Measurements from ENCODE around the gene ZNF689. TPM values are rescaled to one million over a fixed set of nuclear protein-coding genes. Genes with fewer than 3 reads are reported as not detected.

The ZNF689 gene
- total RNA-seq, 4 donors from 2014 or later: 7.8 to 11.7 (median 10.0) TPM

DNA sequence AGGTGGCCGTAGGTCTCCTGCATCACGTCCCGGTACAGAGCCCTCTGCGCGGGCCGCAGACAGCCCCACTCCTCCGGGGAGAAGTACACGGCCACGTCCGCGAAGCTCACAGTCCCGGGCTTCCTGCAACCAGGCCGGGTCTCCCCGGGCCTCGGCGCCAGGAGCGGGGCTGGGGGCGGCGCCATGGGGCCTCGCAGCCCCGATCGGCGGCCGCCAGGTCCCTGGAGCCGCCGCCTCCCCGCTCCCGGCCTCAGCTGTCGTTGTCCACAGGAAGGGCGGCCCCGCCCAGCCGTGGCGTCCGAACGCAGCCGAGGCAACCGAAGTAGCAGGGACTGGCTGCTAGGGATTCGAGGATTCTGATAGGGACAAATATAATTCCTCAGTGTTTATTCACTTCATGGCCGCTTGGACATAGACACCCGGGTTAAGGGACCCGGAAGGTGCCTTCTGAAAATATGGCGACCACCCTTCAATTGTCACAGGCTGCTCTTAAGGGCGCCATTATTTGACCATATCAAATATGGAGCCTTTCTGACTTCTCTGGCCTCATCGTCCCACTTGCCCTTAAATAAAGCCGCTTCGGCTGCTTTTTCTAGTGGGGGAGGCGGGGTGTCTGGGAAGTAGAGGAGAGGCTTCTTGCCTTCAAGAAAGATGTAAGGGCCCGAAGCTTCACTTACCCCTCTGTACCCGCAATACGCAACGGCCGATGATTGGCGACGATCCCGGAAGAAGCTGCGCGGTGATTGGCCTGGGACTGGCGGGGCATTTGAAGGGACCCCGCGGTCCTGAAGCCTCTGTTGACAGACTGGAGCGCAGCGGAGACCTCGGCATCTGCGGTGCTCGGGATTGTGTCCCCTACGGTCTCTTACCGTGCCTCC is 38.5 kb downstream of the ZNF689 start, which contains the start of gene ZNF688:
Gene ZNF688, minus strand, starts transcription at position 270 of the 878 bp plus-strand sequence. Its CDS starts 85 bp downstream, at position 185.
- Histone ChIP-seq H3K27me3 (no peaks in the 10 kb centered on the region), H3K9me3 (no peaks in the 10 kb centered on the region), H3K36me3 (peaks cover 0 to 3% (median 0%) of the 10 kb centered on the region in 3 donors), H3K4me1 (peaks cover 0 to 26% (median 19%) of the 10 kb centered on the region in 4 donors), H3K4me3 (peak within 1 kb of the TSS; percentile 63 to 96 (median 81)), H3K27ac (peak within 1 kb of the TSS; percentile 93 to 100 (median 95))
- WGBS, 2 donors: 1% methylated on average over 37 to 45 of the region's 67 CpGs
- peak; percentile 91 to 97 for DNase-seq (ENCODE audit: low spot score in 2 of 2)
- TF ChIP-seq EP300 (IDR thresholded peaks at IDR 0.05) (peak; percentile 81 to 96), POLR2A (IDR thresholded peaks at IDR 0.05) (peak; percentile 25 to 68)
- TF ChIP-seq, protein P1, sequence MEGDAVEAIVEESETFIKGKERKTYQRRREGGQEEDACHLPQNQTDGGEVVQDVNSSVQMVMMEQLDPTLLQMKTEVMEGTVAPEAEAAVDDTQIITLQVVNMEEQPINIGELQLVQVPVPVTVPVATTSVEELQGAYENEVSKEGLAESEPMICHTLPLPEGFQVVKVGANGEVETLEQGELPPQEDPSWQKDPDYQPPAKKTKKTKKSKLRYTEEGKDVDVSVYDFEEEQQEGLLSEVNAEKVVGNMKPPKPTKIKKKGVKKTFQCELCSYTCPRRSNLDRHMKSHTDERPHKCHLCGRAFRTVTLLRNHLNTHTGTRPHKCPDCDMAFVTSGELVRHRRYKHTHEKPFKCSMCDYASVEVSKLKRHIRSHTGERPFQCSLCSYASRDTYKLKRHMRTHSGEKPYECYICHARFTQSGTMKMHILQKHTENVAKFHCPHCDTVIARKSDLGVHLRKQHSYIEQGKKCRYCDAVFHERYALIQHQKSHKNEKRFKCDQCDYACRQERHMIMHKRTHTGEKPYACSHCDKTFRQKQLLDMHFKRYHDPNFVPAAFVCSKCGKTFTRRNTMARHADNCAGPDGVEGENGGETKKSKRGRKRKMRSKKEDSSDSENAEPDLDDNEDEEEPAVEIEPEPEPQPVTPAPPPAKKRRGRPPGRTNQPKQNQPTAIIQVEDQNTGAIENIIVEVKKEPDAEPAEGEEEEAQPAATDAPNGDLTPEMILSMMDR (IDR thresholded peaks at IDR 0.05): peak in 2 of 5 experiments; percentile 36 to 44

DNA sequence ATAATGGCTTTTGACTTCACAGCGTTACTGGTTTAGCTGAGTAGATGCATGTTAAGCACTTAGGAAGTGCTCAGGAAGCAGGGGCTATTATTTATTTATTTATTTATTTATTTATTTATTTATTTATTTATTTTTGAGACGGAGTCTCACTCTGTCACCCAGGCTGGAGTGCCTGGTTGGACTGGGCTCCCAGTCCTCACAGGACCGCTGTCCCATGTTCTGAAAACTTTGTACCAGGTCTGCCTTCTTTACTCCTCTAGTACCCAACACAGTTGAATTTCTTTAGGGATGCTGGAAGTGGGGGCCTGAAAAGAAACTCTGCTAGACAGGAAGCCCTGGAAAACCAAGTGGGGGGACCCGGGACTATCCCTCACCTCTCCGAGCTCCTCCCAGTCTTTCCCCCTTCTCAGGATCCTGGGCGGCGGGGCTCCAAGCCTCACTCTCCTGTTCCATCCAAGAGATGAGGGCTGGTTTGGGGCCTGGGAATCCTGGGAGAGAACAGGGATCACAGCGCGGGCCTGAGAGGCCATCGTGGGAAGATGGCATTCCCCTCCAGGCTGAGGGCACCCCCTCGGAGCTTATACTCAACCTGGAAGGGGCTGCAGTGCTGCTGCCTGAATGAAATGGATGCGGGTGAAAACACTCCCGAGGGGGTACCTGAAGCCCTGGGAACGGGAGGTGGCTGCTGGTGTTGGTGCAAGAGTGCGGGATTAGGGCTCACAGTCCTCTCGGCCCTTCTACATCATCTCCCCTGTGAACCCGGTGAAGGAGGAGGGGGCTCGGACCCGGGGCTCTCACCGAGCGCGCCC is 39.3 kb downstream of the ZNF689 start:
- 7 to 15% methylated on average over 10 to 22 of the region's 22 CpGs for WGBS, 2 donors
- no peak for TF ChIP-seq EP300 (IDR thresholded peaks at IDR 0.05)
- TF ChIP-seq, protein P1 (IDR thresholded peaks at IDR 0.05): no peak
- no peak for TF ChIP-seq POLR2A (IDR thresholded peaks at IDR 0.05)

DNA sequence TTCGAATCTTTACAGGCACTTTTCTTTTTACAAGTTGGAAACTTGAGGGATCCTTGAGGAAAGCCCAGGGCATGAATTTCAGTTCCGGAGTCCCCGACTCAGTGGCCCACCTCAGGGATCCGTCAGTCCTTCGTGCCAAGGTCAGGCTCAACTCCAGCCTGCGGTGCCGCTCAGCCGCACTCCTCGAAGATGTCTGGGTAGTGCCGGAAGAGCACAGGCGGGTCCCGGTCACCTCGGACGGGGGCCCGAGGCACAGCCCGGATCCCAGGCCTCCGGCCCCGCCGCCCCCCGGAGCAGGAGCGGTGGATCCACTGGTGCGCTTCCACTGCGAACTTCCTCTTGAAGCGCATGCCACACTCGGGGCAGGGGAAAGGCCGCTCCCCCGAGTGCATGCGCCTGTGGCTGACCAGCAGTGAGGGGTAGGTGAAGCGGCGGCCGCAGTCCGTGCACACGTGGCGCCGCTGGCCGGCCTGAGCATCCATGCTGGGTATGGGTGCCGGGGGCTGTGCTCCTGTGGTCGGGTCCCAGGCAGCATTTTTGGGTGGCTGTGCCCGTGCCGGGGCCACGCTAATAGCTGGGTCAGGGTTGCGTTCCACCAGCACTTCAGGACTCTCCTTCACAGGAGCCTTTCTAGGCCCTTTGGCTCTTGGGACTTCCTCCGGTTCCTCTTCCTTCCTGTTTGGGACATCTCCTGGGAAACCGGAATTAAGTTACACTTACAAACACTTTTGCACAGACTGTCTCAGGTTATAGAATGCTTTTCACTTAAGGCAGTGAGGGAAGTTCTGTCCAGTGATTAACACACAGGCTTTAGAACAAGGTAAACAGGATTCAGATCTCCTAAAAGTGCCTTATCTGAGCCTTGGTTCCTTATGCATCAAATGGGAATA is 40.2 kb downstream of the ZNF689 start:
- peaks cover 0 to 26% (median 19%) of the 10 kb centered on the region in 4 donors for H3K4me1 ChIP-seq
- TF ChIP-seq EP300 (IDR thresholded peaks at IDR 0.05) (no peak), POLR2A (IDR thresholded peaks at IDR 0.05) (no peak)
- TF ChIP-seq, protein P1 (IDR thresholded peaks at IDR 0.05): no peak
- no peaks in the 10 kb centered on the region for H3K9me3 ChIP-seq
- no peaks in the 10 kb centered on the region for H3K27me3 ChIP-seq
- WGBS, 2 donors: 91 to 92% methylated on average over 40 to 43 of the region's 44 CpGs
- DNase-seq (ENCODE audit: low spot score in 2 of 2): no peak
- peak overlapping the region in 2 of 4 donors; percentile 63 to 80 for H3K4me3 ChIP-seq
- H3K27ac ChIP-seq: peak overlapping the region in 3 of 4 donors; percentile 93 to 100 (median 96)
- H3K36me3 ChIP-seq: peaks cover 0 to 3% (median 0%) of the 10 kb centered on the region in 3 donors

More for the DNA sequence above, 39.3 kb downstream of the ZNF689 start:
- no peaks in the 10 kb centered on the region for H3K9me3 ChIP-seq
- DNase-seq (ENCODE audit: low spot score in 2 of 2): peak in 1 of 2 donors; percentile 35
- peak overlapping the region; percentile 63 to 96 (median 81) for H3K4me3 ChIP-seq
- H3K27ac ChIP-seq: peak overlapping the region; percentile 93 to 100 (median 95)
- no peaks in the 10 kb centered on the region for H3K27me3 ChIP-seq
- peaks cover 0 to 26% (median 19%) of the 10 kb centered on the region in 4 donors for H3K4me1 ChIP-seq
- peaks cover 0 to 3% (median 0%) of the 10 kb centered on the region in 3 donors for H3K36me3 ChIP-seq

DNA sequence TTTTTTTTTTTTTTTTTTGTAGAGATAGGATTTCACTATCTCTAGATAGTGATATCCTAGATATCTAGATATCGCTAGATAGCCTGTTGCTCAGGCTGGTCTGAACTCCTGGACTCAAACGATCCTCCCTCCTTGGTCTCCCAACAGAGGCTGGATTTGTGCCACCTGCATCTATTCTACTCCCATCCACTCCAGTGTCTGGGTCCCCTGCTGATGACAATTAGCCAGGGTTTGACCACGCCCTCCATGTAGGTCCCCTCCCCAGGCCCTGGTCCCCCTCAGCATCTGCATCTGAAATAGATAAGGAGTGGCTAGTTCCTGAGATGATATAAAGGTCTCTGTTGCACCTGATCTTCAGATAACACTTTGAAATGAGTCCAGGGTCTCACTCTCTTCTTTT is 40.9 kb downstream of the ZNF689 start:
- Histone ChIP-seq H3K27me3 (no peaks in the 10 kb centered on the region), H3K4me1 (peaks cover 0 to 26% (median 19%) of the 10 kb centered on the region in 4 donors), H3K27ac (no peak overlapping the region), H3K4me3 (no peak overlapping the region), H3K36me3 (peaks cover 0 to 3% (median 0%) of the 10 kb centered on the region in 3 donors), H3K9me3 (no peaks in the 10 kb centered on the region)
- TF ChIP-seq POLR2A (IDR thresholded peaks at IDR 0.05) (no peak), EP300 (IDR thresholded peaks at IDR 0.05) (no peak)
- TF ChIP-seq, protein P1 (IDR thresholded peaks at IDR 0.05): no peak
- no peak for DNase-seq (ENCODE audit: low spot score in 2 of 2)
- WGBS, 2 donors: 90 to 94% methylated on average over 3 of the region's 3 CpGs

Measured in tibial nerve (tissue), 4 donors.